HG03439 (cell line): ENCODE data around the gene SOWAHA.

Experiments used
- ATAC-seq: cut with Tn5 transposase; IDR thresholded peaks from one replicate; pipeline ENCODE4 v1.9.1; 2021; ENCODE audit warnings: mild to moderate bottlenecking, moderate library complexity; ENCODE audit not compliant: unreplicated experiment

The SOWAHA gene

DNA sequence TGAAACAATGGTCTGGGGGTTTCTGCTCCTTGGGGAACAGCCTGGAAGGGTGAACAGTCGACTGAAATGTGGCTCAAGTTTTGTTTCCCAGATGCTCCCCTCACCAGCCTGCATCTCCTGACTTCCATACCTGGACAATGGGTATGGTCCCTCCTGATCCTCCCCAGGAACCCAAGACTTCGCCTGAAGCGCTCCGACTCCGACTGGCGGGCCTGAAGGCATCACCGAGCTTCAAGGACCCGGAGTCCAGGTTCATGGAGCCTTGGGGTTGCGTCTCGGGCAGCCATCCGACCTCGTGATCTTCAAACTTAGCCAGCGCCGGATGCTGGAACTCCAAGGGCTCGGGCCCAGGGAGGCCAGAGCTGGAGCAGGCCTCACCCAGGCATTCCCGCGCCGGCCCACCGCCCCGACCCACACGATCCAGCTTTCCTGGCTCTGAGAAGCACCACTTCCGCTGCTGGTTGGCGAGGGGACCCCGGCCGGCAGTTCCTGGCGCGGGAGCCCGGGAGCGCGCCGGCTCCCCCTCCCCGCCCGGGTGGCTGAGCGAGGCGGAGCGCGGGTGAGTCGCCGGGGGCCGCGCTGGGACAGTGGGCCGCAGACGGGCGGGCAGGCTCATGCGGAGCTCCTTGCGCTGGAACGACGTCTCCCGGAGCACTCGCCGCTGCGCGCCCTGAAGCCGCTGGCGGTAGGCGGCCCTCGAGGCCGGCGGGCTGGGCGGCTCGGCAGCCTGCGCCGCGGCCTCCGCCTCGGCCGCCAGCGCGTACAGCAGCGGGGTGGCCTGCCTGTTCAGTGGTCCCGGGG, 12.1 kb downstream of the SOWAHA start:
- ATAC-seq = no peak

- ATAC-seq = no peak
These were observed 12.8 kb downstream of the SOWAHA start for GRCh38 chr5:132825834-132826391.

GRCh38 chr5:132826424-132827082, 13.5 kb downstream of the SOWAHA start:
- no peak for ATAC-seq

GRCh38 chr5:132827943-132828673, 15.0 kb downstream of the SOWAHA start:
- ATAC-seq = no peak

DNA sequence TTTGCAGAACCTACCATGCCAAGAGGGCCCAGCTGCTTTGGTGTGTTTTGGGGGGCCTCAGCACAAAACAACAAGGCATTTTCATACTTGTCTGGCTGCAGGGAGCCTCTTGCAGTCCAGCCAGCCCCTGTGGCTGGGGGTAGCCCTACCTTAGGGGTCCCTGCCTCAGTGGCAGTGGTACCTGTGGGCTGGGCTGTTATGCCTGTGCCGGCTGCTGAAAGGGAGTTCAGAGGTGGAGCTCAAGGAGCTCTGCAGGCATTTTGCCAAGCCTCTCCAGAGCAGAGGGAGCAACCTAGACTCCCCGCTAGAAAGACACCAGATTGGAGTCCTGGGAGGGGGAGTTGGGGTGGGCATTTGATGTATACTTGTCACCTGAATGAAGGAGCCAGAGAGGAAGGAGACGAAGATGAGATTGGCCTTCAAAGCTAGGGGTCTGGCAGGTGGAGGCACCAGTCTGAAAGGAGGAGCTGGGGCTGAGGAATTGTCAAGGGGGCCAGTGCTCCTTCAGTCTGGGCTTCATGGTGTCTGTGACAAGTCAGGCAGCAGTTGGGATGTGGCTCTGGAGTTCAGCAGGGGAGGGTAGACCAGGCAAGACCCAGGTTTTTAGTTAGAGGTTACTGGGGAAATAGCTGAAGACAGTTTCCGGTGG, 15.9 kb downstream of the SOWAHA start:
- ATAC-seq = no peak

- ATAC-seq = peak; percentile 64
These were observed 16.8 kb downstream of the SOWAHA start for GRCh38 chr5:132829742-132830435.

DNA sequence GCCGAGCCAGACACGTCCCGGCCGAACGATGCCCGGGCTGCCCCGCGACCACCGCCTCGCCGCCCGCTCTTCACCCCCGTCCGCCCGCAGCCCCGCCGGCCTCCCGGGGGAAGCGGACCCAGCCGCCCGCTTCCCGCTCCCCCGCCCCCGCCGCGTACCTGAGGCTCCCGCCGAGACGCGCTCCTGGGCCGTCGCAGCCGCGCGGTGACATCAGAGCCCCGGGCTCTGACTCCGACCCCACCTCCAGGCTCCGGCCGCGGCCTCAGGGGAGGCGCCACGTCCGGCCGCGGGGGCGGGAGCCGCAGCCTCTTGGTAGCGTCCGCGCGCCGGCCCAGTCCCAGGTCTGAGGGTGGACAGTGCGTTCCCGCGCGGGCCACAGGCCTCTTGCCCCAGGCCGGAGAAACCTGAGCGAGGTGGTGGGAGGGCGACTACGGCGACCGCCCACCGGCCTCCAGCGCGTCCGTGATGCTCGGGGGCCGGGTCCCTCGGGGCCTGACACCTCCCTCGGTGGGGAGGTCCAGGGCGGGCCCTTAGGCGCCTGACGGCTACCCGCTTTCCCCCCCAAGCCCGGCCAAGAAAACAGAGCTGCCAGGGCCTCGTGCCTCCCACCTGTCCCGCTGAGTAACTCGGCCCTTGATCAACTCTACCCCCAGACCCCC, 17.5 kb downstream of the SOWAHA start, which contains the start of gene SHROOM1:
SHROOM1 (minus strand) TSS at position 212 of the 659 bp plus-strand sequence. CDS start 4,507 bp downstream, outside the sequence.
- ATAC-seq = peak; percentile 77

DNA sequence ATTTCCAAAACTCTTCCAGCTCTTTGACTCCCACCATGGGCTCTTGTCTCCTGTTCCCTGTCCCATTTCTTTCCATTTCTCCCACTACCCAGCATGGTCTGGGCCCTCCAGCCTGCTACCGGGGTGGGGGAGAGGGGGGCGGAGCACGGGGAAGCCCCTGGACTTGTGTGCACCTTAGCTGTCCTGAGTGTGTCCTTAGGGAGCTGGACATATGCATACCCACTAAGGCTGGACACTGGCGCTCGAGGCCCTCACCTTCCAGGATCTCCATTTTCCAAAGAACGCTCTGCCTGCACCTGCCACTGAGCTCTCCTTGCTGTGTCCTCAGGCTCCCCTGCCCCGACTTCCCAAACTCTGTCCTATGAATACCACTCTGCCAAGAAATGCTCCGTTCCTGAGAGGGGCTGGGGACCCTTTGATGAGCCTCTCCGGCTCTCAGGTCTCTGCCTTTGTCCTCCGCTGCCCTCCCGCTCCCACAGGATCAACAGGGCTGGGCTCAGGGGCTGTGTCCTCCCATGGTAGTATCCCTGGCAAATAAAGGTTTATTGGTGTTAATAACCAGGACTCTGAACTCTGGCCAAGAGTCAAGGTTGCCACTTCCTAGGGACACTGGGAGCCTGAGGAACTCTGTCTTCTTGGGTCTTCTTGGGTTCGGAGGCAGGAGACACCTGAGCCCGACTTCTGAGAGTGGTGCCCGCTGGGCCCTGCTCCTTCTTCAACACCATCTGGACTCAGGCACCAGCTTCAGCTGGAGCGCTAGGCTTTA, 18.2 kb downstream of the SOWAHA start:
- no peak for ATAC-seq

DNA sequence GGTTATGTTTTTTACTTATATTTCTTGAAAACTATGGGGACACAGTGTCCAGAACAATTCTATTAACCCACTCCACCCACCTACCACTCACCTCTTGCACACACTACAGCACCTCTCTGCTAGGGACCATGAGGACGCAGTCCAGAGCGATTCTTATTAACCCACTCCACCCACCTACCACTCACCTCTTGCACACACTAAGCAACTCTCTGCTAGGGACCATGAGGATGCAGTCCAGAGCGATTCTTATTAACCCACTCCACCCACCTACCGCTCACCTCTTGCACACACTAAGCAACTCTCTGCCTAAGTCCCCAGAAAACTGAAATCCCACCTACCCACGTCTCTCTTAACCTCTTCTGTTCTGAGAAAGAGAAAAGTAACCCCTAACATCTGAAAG, 19.5 kb downstream of the SOWAHA start:
- no peak for ATAC-seq

DNA sequence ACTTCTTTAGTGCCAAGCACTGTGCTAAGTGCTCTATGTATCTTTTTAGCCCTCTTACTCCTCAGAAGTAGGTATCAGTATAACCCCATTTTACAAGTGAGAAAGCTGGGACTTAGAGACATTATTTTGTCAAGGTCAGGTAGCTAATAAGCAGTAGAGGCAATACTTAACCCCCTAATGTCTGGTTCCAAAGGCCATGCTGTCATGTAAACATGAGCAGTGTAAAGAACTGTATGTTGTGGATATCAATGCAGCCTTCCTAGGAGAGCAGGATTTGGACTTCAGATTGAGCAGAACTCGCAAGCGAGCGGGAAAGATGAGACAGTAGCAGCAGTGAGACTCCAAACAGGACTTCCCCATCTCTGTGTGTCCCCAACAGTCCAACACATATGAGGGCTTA, 21.0 kb downstream of the SOWAHA start:
- ATAC-seq = no peak

DNA sequence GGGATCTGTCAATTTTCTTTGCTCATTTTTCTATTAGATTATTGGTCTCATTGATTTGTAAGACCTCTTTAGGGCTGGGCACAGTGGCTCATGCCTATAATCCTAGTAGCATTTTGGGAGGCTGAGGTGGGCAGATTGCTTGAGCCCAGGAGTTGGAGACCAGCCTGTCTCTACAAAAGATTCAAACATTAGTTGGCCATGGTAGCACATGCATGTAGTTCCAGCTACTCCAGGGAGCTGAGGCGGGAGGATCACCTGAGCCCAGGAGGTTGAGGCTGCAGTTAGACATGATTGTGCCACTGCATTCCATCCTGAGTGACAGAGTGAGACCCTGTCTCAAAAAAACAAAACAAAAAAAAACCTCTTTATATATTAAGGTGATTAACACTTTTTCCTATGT, 23.8 kb downstream of the SOWAHA start:
- ATAC-seq = no peak

DNA sequence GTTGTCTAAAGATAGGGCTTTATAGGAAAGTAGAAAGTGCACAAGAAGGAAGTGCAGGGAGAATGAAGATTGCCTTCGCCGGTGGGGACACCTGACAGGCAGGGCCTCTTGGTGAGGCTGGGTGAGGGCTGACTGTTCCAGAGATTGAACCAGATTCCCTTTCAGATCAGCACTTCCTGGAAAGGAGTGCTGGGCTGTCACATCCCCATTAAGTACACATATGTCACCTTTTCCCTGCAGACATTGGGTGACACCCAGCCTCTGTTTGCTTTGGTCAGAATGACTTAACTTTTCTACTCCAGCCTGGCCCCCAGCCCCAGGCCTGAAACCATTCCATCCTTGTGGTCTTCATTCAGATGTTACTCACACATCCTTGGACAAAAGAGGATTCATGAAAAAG, 24.8 kb downstream of the SOWAHA start:
- no peak for ATAC-seq

GRCh38 chr5:132838516-132839282, 25.6 kb downstream of the SOWAHA start:
- ATAC-seq = no peak

DNA sequence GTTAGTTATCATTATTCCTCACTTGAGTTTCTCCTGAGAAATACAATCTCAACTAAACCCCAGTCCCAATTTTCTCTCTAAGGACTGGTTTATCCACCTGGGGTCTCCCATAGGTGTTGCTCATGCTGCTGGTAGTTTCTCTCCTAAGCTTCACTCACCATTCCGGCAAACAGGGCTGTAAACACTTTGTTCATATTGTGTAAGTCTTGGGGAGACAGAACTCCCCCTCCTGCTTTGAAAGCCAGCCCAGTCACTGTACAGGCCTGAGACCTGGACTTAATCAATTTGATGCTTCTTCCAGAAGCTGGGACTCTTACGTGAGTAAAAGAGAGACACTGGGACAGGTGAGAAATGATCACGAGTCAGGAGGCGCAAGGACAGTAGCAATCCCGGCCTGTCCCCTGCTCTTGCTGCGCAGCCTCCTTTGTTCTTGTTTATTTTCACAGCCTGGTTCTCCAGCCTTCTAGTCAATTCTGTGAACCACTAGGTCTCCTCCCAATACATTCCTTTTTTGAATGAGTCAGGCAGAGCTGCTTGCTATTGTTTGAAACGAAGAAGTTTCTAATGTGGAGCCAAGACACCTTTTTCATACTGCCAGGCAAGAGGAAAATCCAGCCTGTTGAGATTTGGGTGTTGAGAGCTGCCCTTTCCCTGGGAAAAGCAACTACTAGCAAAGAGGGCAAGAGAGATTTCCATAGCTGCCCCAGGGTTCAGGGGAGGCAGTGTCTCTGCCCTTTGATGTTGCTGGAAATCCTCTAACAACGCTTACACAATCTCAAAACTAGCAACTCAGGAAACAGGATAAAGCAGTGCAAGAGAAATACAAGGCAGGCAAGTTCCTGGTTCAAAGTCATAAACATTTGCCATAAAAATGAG, 26.6 kb downstream of the SOWAHA start:
- no peak for ATAC-seq

GRCh38 chr5:132840313-132840712, 27.2 kb downstream of the SOWAHA start:
- ATAC-seq = no peak

- no peak for ATAC-seq
These were observed 27.8 kb downstream of the SOWAHA start for GRCh38 chr5:132840896-132841295.

- no peak for ATAC-seq
These were observed 28.2 kb downstream of the SOWAHA start for GRCh38 chr5:132841305-132841704.
